ENCODE measurements around the gene KIF21A.

KIF21A gene

GRCh38 chr12:39278426-39278825 lies 164.5 kb downstream of the KIF21A start:
- TF ChIP-seq CTCF (IDR thresholded peaks at IDR 0.05; ENCODE audit: insufficient read depth, low read depth, low read length, missing control alignments) = no peak
- no peak for DNase-seq (ENCODE audit: low read depth)
- no peak overlapping the region for H3K4me3 ChIP-seq (ENCODE audit: low read depth, low read length)

DNA sequence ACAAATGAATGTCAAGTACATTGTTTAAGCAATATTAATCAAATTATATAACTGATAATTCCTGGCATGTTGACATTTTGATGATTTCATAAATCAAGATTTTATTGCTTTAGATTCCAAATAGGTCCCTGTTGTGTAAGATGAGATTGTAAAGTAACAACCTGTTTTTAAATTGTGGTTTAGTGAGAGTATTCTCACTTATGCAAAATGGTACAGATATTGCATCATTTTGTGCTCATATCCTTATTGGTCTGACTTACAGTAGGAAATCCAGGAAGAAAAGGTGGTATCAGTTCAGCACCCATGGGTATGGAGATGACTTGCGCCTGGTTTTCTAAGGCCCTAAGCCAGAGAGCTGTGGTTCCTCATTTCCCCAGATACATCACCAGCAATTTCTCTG lies 165.5 kb downstream of the KIF21A start:
- no peak for TF ChIP-seq CTCF (IDR thresholded peaks at IDR 0.05; ENCODE audit: insufficient read depth, low read depth, low read length, missing control alignments)

DNA sequence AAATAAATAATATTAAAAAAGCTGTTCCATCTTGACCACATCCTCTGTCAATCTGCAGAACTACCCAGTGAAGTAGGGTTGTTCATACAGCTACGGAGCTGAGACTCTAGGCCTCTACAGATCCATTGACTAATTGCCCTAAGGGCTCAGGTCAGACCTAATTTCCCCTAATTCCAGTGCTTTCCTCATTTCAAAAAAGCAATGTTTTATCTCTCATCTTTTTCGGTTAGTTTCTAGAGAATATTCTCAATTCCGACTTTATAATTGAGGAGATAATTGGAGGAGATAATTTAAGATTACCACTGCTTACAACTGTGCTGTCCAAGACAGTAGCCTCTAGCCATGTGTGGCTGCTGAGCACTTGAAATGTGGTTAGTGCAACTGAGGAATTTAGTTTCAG lies 167.1 kb downstream of the KIF21A start:
- DNase-seq (ENCODE audit: low read depth) = no peak
- H3K4me3 ChIP-seq (ENCODE audit: low read depth, low read length) = no peak overlapping the region
- no peak for TF ChIP-seq CTCF (IDR thresholded peaks at IDR 0.05; ENCODE audit: insufficient read depth, low read depth, low read length, missing control alignments)

More for the DNA sequence above, 165.5 kb downstream of the KIF21A start:
- DNase-seq (ENCODE audit: low read depth) = peak; percentile 34
- no peak overlapping the region for H3K4me3 ChIP-seq (ENCODE audit: low read depth, low read length)

DNA sequence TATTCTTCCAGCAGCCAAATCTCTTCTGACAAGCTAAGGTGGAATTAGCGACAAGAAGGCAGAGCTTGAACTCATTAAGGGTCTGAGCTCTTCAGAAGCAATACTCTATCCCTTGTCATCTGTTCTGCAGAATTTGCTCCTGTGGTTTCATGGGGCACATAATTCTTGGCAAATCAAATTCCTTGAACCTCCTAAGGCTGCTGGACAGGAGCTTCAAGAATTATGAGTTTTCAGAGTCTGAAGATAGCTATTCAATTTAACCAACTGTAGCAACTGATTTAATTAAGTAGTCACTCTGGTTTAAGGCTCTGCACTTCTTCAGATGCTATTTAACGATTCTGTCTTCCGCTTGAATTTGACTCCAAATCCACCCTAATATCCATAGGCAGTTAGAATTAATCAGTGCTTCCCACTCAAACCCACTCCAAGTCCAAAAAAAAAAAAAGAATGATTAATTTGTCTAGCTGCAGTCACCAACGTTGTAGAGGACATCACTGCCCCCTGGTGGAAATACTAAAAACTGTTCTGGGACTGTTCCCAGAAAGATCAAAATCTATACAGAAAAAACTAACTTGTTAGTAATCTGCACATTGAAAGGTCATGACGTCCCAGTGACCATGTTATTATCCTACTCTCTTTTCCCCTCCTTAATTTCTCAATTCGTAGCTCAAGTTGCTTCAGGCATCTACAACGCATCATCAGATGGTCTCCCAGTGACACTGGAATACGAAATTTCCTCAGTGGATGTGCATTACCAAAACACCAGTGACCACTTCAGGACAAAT lies 169.9 kb downstream of the KIF21A start:
- TF ChIP-seq CTCF (IDR thresholded peaks at IDR 0.05; ENCODE audit: insufficient read depth, low read depth, low read length, missing control alignments) = peak; percentile 64
- no peak overlapping the region for H3K4me3 ChIP-seq (ENCODE audit: low read depth, low read length)
- peak; percentile 45 for DNase-seq (ENCODE audit: low read depth)

DNA sequence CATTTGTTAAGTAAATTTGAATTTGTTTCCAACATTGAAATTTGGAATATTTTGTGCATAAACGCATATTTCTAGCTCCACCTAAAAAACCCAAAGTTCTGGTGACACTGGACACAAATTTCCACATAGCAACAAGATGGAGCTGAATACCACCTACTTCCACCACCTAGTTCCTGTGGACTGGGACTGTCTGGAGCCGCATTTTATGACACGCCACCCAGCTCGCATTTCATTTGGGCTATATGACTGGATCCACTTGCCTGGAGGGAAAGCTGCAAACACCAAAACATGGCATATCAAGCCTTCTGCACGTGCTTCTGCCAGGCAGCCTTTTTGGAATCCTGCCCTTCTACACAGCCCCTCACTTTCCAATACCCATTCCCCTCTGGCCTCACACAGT lies 173.4 kb downstream of the KIF21A start:
- DNase-seq (ENCODE audit: low read depth) = no peak
- no peak overlapping the region for H3K4me3 ChIP-seq (ENCODE audit: low read depth, low read length)
- TF ChIP-seq CTCF (IDR thresholded peaks at IDR 0.05; ENCODE audit: insufficient read depth, low read depth, low read length, missing control alignments) = no peak

DNA sequence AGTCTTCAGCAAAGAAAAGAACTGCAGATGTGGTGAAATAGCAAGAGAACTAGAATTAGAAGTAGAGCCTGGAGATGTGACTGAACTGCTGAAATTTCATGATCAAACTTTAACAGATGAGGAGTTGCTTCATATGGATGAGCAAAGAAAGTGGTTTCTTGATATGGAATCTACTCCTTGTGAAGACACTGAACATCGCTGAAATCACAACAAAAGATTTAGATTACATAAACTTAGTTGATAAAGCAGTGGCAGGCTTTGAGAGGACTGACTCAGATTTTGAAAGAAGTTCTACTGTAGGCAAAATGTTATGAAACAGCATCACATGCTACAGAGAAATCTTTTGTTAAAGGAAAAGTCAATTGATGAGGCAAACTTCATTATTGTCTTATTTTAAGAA lies 175.0 kb downstream of the KIF21A start:
- no peak overlapping the region for H3K4me3 ChIP-seq (ENCODE audit: low read depth, low read length)
- no peak for DNase-seq (ENCODE audit: low read depth)
- TF ChIP-seq CTCF (IDR thresholded peaks at IDR 0.05; ENCODE audit: insufficient read depth, low read depth, low read length, missing control alignments) = no peak

GRCh38 chr12:39252628-39253027 lies 190.3 kb downstream of the KIF21A start:
- TF ChIP-seq CTCF (IDR thresholded peaks at IDR 0.05; ENCODE audit: insufficient read depth, low read depth, low read length, missing control alignments) = no peak
- no peak overlapping the region for H3K4me3 ChIP-seq (ENCODE audit: low read depth, low read length)
- DNase-seq (ENCODE audit: low read depth) = no peak
